Measurements from ENCODE around the gene HEPACAM.
A peak's percentile ranks its signal among the peaks of the same experiment; 100 is the strongest.

The HEPACAM gene

GRCh38 chr11:124943254-124943616 lies 7.4 kb upstream of the HEPACAM start:
- peak in 37 of 51 donors; percentile 11 to 85 (median 57) for DNase-seq

GRCh38 chr11:124942466-124943253 lies 6.8 kb upstream of the HEPACAM start:
- DNase-seq, result peak in 34 of 51 donors; percentile 14 to 91 (median 53)

DNA sequence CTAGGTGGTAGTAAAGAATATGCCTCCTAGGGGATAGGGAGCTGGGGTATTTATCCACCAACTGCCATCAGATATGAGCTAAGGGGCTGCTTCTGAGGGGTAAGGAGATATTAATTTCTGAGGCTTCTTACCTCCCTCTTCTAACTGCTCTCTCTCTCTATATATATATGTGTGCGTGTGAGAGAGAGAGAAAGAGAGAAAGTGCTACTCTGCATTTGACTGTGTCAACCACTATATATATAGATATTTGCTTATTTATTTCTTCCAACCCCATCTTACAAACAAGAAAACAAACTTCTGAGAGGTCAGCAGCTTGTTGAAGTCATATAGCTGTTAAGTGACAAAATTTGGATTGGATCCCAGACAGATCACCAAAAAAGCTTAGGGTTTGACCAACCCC lies 5.9 kb upstream of the HEPACAM start:
- DNase-seq, result no peak

DNA sequence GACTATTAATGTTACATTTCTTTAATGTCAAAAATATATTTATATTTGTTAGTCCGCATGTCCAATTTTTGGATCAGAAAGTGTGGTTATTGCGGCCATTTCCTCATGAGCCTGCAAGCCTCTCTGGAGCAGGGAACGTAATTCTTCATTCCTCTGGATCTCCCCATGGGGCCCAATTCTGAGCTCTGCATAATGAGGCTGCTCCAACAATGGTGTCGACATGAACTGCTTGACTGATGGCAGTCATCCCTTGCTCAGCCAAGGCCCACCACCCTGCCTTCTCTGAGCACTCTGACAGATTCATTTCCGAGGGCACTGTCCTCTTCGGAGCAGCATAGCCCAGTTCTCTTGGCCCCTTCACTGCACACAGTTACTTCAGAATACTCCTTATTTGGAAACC lies 3.1 kb upstream of the HEPACAM start:
- DNase-seq, result no peak

GRCh38 chr11:124938206-124938765 lies 2.4 kb upstream of the HEPACAM start:
- no peak for DNase-seq

DNA sequence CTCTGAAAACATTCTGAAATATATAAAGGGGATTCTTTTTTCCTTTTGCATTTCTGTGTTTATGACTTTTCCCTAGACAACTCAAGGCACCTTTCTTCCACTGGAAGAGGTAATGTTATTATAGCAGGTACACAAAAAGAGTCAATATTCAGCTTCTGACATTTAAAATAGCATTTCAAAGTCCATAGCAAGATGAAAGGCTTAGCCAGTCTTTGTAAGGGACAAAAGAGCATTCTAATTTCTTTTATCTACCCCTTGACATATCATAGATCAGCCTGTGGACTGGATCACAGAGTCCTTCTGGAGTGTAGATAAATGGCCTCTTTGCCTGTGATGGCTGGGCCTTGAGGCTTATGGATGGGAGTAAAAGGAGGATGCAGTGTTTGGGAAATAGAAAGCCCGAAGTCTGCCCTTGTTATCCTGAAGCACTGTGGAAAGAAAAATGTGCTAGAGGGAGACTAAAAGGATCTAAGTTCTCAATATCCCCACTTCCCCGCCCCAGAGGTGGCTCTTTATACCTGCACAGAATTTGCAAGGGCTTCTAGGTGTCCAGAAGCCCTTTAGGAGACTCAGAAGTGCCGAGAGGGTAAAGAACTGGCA lies 1.6 kb upstream of the HEPACAM start:
- DNase-seq, result no peak

DNA sequence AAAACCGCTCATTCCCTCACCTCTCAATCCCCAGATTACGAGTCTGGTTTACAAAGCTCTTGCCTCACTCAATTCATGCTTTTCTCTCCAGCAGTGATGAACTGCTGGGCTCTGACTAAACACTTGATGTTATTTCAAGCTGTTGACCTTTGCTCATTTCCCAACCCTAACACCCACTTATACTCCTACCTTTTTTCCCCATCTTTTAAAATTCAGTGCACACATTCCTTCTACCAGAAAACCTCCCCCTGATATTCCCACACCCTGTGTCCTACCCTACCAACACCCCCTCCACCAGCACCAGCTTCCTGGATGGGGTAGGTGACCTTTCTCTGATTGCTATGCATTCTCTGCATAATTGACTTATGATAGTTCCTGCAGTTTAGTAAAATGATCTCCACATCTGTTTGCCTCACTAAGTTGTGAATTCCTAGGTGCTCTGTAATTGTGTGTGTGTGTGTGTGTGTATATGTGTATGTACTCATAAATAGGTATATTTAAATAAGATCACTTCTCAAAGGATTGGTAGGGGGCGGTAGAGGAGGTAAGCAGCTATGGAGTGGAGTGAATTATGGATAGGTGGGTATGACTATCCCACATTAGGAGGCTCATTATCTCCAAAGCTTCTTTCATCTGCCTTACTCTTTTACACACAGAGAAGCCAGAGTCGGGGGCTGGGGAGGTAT lies 842 bp downstream of the HEPACAM start:
- DNase-seq, result no peak

- DNase-seq, result no peak
Observed at GRCh38 chr11:124930799-124931198, 5.0 kb downstream of the HEPACAM start.

GRCh38 chr11:124928942-124929665 lies 6.7 kb downstream of the HEPACAM start:
- peak in 16 of 51 donors; percentile 13 to 51 (median 31) for DNase-seq

- no peak for DNase-seq
Observed at GRCh38 chr11:124923296-124923695, 12.6 kb downstream of the HEPACAM start.

DNA sequence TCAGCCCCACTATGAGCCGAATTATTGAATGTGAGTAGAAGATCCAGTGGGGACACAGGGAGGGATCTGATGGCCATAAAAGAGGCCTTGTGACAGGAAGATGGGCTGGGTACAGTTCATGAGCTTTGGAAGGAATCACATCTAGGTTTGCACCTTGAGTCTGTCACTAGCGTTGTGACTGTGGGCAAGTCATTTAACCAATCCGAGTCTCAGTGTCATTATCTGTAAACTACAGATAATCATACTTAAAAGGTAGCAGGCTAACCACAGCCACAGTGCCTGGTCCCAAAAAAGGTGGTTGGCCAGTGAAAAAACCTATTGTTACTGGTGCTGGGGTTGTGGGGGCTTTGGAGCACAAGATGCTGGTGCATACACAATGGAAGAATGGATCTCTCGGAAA lies 13.0 kb downstream of the HEPACAM start:
- no peak for DNase-seq

DNA sequence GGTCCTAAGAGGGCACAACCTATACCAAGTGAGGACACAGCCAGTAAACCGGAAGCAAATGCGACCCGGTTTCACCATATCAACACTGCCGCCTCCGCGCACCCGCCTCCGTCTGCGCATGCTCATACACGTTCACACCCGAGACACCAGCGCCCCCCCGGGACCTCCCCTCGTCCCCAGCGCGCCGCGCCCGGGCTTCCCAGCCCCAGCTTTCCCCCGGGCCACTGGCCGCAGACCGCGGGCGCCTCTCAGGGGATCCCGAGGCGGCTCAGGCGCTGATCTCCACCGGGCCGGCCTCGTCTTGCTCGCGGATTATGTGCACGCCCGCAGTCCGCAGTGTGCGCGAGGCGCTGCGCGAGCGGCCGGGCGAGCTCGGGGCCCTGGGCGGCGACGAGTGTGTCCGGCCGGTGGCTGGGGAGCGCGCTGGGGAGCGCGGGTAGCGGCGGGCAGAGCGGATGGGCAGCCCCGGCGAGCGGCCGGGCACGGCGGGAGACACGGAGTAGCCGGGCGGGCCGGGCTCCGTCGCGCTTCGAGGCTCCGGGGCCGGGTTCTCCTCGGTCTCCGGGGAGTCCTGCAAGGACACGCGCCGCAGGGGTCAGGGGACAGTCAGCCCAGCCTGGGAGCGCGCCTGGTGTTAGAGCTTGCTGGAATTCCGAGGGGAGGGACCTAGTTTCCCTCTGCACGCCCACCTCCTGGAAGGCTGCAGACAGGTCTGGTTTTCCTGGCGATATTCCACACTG lies 14.8 kb downstream of the HEPACAM start:
- DNase-seq, result peak in 11 of 51 donors; percentile 26 to 50 (median 37)

GRCh38 chr11:124920356-124920755 lies 15.5 kb downstream of the HEPACAM start:
- no peak for DNase-seq

DNA sequence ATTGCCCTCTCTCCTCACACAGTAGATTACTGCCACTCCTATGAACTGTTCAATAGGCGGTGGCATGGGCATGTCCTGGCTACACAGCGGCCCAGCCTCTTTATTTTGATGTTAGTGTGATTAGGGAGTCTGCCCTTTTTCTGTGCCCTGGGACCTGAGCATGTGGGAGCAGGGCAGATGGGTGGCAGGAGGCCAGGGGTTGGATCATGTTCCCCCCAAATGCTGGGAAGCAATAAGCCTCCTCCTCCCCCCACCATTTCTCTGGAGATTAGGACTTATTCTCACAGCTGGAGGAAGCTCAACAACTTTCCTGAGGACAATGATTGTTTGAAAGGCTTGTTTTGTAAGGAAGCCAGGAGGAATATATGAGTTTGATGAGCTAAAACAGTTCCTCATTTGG lies 15.9 kb downstream of the HEPACAM start:
- DNase-seq, result peak in 1 of 51 donors; percentile 43

- DNase-seq, result no peak
Observed at GRCh38 chr11:124918950-124919349, 16.9 kb downstream of the HEPACAM start, which contains the start of gene HEPN1. Gene HEPN1 (plus strand): TSS chr11:124919250.

GRCh38 chr11:124917115-124917637 lies 18.7 kb downstream of the HEPACAM start:
- DNase-seq, result peak in 39 of 51 donors; percentile 18 to 97 (median 70)

DNA sequence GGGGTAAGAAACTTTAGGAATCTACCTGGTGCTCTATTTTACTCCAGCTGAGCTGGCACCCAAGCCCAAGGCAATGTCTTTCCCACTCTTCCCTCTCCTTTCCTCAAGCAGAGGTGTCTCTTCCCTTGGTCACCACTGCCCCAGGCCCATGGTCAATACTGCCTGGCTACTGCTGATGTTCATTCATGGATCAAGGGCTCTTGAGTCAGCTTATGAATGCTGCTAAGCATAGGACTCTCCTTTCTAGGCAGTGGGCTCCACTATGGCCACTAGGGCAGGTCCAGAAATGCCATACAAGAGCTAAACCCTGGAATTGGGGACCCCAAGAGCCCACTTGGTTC lies 19.5 kb downstream of the HEPACAM start:
- DNase-seq, result no peak

DNA sequence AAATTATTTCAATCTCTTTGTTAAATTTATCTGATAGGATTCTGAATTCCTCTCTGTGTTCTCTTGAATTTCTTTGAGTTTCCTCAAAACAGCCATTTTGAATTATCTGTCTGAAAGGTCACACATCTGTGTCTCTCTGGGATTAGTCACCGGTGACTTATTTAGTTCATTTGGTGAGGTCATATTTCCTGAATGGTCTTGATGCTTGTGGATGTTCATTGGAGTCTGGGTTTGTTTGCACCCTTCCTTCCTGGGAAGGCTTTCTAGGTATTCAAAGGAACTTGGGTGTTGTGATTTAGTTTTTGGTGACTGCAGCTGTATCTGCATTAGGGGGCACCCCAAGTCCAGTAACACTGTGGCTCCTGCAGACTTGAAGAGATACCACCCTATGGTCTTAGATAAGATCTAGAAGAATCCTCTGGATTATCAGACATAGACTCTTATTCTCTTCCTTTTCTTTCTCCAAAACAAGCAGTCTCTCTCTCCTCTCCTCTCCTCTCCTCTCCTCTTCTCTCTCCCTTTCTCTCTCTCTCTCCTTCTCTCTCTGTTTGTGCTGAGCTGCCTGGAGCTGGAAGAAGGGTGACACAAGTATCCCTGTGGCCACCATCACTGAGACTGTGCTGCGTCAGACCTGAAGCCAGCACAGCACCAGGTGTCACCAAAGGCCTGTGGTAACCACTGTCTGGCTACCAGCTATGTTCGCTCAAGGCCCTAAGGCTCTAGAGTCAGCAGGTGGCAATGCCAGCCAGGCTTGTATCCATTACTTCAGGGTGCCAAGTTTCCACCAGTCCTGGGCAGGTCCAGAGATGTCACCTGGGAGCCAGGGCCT lies 20.1 kb downstream of the HEPACAM start:
- no peak for DNase-seq

DNA sequence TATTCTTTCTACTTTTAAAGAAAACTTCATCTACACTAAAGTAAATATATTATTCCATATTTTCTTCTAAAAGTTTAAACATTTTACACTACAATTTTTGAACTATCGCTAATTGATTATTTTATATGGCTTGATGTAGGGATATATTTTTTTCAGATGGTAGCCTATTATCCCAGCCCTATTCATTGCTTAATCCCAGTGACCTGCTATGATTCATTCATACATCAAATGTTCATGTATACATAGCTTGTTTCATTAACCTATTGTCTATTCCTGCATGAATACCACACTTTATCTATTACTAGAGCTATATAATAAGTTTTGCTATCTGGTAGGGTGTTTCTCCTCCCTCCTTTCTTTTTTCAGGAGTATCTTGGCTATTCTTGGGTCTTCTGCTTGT lies 33.2 kb downstream of the HEPACAM start:
- no peak for DNase-seq

GRCh38 chr11:124900464-124900863 lies 35.4 kb downstream of the HEPACAM start:
- peak in 2 of 51 donors; percentile 30 to 38 for DNase-seq
